SW480 (cell line): ENCODE results near the gene FAH.

Source experiments
- DNase-seq: peaks from one replicate; pipeline ENCODE4 v3.0.0-alpha.2; 2016; ENCODE audit warnings: low spot score

Gene FAH

DNA sequence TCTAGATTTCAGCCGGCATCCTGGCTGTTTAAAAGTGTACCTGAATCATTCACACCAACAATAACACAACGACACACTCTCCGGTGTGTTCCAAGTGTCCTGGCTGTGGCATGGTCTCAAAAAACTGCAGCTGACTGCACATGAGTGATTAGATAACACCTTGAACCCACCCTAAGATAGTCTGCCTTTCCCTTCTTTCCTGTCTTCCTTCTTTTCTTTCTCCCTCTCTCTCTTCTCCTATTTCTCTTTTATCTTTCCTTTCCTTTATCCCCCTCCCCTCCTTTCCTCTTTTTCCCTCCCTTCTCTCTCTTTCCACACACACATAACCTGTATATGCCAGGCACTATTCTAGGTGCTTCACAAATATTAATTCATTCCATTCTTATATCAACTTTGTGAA lies 1.2 kb upstream of the FAH start:
- no peak for DNase-seq

DNA sequence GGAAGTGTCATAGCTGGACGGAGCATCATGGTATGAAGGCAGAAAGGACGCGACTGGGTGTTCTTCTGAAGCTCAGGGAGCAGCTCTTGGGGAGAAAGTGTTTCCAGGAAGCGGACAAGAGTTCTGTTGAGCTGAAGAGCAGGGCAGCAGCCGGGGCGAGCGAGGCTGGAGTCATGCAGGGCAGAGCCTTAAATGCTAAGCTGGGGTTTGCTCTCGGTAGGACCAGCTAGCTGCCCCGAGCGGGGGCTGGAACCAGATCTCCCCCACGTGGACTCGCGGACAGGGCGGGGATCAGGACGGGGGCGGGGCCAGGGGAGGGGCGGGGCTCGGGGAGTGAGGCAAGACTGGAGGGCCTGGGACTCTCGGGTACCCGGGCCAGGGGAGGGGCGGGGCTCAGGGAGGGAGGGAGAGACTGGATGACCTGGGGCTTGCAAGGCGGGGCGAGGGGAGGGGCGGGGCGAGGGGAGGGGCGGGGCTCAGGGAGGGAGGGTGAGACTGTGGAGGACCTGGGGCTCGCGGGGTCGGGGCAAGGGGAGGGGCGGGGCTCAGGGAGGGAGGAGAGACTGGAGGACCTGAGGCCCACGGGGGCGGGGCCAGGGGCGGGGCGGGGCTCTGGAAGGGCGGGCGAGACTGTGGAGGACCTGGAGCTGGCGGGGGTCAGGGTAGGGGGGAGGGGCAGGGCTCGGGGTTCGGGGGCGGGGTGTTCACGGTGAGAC lies 461 bp upstream of the FAH start:
- peak; percentile 89 for DNase-seq

DNA sequence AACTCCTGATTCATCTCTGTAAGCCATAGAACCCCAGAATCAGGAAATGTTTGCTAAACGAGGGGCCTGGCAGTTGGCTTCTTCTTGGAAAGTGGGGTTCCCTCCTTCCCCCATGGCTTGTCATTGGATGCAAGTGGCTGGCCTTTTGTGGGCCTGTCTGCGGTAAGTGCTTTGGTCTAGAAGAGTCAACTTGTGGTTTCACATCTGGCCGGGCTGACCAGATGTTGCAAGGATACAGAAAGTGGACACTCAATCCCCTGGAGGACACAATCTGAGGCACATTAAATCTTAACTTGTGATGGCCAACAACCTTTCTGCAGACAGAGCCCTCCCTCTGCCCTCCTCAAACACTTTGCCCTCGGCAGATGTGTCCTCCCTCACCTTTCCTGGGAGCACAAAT lies 1.1 kb downstream of the FAH start:
- DNase-seq: no peak

DNA sequence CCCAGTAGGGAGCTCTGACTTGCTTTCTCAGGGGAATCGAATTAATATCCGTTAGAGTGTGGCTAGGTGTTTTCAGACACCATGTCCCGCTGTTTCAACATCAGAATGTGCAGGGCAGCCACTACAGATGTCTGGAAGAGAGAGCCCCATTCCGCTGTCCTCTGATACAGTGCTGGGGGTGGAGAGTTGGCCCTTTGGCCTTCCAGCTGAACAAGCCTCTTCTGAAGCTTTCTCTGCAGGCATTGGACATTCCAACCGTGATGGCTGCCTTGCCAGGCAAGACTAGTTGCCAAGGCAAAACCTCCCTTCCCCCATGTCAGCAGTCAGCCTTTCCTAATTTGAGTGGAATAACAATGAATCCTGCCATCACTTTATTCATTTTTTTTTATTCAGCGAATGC lies 1.5 kb downstream of the FAH start:
- no peak for DNase-seq

DNA sequence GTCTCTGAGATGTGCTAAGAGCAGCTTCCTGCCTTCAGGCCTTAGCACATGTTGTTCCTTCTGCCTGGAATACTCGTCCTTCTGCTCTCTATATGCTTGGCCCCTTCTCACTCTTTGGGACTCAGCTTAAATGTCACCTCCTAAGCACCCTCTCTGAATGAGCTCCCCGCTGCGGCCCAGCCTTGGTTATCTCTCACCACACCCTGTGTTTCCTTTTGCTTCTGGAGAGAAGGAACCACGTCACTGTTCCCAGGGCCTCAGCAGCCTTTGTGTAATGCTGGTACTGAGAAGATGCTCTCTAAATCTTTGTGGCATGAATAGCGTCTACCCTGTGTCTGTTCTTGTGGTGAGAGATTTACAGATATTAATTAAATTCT lies 2.2 kb downstream of the FAH start:
- DNase-seq: no peak

DNA sequence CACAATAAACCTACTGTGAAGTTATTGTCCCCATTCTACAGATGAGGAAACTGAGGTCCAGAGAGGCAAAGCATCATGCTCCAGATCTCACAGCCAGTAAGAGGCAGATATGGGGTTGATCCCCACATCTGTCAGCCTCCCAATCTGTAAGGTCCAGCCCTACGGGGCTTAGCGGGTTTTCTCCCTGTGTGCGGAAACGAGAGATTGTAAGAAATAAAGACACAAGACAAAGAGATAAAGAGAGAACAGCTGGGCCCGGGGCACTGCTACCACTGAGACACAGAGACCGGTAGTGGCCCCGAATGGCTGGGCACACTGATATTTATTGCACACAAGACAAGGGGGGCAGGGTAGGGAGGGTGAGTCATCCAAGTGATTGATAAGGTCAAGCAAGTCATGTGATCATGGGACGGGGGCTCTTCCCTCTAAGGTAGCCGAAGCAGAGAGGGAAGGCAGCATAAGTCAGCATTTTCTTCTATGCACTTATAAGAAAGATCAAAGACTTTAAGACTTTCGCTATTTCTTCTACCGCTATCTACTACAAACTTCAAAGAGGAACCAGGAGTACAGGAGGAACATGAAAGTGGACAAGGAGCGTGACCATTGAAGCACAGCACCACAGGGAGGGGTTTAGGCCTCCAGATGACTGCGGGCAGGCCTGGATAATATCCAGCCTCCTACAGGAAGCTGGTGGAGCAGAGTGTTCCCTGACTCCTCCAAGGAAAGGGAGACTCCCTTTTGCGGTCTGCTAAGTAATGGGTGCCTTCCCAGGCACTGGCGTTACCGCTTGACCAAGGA lies 2.8 kb downstream of the FAH start:
- peak; percentile 11 for DNase-seq

DNA sequence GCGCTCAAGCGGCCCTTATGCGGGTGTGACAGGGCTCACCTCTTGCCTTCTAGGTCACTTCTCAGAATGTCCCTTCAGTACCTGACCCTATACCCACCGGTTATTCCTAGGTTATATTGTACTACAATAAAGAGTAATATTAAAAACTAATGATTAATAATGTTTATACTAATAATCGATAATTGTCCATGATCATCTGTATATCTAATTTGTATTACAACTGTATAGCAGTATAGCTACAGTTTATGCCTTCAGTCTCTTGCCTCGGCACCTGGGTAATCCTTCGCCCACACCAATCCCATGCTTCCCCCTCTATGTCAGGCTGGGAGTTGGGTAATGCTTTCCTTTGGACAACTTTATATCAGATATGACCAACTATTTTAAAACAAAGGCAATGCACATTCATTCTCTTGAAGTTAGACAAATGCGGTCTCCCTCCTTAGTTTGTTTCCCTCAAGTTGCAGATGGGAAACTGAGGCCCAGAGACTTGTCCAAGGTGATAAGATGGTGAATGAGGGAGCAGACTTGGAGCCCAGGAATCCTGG lies 3.4 kb downstream of the FAH start:
- no peak for DNase-seq

DNA sequence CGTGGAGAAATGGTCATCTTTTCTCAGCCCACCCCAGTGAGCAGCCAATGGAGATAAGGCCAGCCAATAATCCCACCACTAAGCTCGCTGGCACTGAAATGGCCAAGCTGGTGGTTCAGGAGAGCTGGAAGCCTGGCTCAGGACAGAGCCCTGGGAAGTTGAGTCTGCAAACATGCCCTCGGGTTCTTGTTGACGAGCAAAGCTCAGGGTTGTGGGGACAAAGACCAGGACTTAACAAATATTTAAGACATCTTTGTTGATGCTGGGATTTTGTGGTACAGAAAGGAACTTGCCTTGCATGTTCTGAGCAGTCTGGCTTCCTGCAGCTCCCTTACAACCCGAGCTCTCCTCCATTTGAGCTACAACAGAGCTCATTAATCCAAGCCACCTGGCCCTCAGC lies 4.4 kb downstream of the FAH start:
- DNase-seq: no peak

DNA sequence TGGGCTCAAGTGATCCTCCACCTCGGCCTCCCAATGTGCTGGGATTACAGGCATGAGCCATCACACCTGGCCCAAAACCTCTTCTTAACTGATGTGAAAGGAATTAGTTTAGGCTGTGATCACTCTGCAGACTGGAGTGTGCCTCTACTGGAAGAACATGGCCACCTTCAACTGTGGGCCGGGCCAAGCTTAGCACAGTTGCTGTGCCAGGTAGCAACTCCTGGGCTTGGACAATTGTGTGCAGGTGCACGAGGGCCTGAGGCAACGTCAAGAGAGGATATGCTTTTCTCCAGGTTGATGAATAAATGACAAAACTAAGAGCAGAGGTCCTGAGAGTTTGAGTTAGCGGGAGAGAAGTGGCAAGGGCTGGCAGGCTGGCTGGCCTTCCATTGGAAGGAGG lies 6.5 kb downstream of the FAH start:
- no peak for DNase-seq

DNA sequence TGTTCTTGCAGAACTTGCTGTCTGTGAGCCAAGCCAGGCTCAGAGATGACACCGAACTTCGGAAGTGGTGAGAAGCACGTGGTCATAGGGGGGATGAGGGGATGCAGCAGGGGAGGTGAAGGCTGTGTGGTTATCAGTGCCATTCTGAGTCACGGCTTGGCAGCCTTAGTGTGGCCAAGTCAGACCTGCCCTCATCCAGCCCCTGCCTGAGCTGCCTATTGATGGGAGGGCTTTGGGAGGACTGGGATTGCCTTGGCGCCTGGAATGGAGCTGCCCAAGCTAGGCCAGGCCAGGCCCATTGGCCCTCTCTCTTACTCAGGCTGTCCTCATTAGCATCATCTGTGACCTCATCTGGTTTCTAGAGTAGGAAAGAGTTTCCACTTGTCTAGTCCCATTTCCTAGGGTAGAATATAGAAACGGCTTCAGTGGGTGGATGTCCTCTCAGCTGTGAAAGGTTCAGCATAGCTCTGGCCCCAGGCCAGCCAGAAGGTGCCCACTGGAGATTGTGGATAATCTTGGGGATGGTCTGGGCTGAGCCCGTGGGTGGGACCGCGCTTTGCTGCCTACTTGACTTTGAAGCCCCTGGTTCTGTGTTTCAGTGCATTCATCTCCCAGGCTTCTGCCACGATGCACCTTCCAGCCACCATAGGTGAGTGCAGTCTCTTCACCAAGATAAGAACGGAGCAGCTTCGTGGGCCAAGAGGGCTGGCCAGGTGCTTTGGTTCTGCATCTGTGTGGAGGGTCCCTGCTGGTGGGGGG lies 7.2 kb downstream of the FAH start:
- no peak for DNase-seq

DNA sequence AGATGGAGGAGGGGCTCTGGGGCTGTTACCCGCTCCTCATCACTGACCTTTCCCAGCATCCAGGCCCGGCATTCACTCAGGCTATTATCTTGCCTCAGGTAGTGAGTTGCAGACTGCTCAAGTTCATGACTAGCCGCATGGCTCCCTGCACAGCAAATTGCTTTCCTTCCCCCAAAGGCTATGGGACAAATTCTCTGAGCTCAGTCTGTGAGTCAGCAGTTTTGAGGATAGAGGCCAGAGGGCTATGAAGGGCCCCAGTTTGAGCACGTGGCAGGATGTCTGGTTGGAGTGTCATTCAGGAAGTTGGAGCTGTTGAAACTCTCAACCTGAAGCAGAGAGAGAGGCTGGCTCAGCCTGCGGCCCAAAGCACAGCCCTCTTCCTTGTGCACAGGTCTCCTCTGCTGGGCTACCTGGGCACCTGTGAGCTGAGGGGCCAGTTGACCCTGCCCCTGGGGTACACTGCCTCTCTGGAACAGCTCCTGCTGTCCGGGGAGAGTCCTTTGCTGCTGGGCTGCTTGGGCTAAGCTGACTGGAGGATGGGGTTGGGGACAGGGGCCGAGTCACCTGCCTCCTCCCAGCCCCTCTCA lies 7.9 kb downstream of the FAH start:
- DNase-seq: peak; percentile 39

DNA sequence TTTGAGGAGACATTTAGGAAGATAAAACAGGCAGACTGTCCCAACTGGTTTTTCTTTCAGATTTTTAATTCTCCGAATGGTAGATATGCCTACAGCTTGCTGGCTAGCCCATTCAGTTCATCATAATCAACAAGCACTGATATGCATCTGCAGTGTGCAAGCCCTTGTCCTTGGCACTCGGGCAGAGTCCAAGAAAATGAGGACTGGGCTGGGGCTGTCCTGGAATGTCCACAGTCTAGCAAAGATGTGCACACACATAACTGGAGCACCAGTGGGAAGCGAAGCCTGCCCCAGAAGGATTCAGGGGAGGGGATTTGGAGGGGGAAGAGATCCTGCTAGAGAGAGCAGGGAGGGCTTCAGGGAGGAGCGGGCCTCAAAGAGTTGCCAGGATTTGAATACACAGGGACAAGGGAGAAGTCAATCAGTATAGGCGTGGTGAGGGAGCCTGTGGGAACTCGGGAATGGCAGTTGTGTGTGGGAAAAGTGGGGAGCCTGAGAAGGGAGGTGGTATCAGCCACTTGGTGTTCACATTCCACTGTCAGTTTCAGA lies 8.7 kb downstream of the FAH start:
- no peak for DNase-seq

DNA sequence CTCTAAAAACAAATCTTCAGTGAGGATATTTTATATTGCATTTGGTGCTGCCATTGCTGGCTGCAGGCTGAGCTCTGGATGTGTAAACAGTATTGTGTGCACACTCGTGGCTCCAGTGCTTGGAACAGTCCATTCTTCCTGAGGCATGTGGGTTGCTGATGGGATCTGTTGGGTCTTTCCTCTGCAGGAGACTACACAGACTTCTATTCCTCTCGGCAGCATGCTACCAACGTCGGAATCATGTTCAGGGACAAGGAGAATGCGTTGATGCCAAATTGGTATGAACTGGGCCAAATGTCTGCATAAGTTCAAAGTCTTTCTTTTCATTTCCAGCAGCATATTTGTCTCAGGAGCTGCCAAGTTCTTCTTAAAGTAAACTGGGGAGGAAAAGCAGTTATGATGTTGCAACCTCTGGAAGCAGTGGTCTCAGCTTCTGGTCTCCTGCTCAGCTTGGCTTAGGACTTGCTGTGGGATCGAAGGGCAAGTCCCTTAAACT lies 9.3 kb downstream of the FAH start:
- no peak for DNase-seq

DNA sequence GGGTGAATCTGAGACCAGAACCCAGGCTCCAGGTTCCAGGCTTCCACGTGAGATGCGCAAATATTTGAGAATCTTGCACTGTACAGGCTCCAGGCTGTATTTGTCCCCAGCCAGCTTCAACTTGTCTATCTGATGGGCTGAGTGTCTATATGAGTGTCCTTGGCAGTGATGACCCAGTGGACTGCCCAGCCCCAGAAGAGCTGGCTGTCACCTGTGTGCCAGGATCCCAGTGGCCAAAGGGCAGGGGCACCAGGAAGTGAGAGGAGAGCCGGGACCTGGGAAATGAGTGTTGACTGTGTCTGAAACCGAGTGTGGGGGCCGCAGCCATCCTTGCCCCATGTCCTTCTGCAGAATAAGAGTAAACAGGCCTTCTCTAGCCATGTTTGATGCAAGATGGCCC lies 10.4 kb downstream of the FAH start:
- no peak for DNase-seq

DNA sequence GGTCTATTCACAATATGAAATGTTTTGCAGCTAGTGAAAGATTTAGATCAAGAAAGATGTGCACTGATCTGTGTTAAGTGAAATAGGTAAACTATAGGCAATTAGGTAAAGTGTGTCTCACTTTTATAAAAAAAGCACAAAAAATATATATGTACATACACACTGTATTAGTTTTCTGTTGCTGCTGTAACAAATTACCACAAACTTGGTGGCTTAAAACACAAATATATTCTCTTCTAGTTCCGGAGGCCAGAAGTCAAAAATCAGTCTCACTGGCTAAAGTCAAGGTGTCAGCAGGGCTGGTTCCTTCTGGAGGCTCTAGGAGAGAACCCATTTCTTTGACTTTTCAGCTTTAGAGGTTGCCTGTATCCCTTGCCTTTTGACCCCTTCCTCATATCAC lies 11.1 kb downstream of the FAH start:
- DNase-seq: no peak

DNA sequence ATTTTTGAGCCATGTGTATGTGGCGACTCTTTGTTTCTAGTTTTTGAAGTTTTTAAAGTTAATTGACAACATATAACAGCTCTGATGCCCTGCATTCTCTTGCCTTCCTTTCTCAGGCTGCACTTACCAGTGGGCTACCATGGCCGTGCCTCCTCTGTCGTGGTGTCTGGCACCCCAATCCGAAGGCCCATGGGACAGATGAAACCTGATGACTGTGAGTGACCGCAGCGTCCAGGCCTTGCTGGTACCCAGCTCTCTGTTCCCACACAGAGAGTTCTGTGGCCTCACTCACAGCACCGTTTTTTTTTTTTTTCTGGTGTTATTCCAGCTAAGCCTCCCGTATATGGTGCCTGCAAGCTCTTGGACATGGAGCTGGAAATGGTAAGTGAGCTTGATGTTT lies 15.1 kb downstream of the FAH start:
- DNase-seq: no peak

DNA sequence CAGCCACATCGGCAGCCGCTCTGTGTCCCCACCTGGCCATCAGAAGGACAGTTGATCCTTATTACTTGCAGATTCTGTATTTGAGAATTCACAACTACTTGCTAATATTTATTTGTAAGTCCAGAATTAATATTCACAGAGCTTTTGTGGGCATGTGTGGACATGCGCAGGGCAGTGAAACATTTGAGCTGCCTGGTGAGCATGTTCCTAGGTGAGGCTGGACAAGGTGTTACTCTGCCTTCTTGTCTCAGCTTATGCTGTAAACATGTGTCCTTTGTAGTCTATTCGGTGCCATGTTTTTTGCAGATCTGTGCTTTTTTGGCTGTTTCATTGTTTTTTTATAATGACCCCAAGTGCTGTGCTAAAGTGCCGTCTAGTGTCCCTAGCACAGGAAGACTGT lies 15.6 kb downstream of the FAH start:
- DNase-seq: no peak

DNA sequence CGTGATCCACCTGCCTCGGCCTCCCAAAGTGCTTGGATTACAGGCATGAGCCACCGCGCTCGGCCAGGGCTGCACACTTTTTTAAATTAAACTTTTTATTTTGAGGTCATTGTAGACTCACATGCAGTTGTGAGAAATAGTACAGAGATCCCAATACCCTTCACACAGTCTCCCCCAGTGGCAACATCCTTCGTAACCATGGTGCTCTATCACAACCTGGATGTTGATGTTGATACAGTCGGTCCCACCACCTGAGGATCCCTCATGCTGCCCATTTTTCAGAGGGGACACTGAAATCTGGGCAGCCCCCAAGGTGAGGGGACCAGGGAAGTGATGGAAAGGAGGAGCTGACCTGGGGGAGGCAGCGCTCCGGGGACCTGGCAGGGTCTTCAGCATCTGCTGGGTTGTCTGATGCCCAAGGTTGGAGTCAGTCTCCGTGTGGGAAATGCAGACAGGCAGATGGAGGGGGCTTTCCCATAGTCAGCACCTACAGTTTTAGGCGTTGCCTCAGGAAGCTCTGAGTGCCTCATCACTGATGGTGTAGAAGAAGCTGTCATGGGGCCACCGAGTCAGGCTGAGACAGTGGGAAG lies 17.1 kb downstream of the FAH start:
- no peak for DNase-seq

DNA sequence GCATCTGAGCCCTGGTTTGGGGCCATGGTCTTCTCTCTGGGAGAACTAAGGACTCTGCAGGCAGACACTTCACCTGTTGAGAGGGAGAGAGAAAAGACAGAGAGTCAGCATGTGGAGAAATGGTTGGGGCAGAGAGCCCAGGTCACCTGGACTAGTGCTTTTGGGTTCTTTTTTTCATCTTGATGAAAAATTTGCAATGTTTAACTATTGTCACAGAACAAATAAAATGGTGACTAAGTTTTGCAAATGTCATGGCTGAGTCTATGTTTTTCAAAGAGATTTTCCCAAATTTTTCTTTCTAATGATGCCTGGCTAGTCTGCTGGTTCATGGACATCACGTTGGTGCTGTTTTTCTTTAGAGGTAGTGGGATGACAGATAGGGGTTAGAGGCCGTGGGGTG lies 17.8 kb downstream of the FAH start:
- no peak for DNase-seq

DNA sequence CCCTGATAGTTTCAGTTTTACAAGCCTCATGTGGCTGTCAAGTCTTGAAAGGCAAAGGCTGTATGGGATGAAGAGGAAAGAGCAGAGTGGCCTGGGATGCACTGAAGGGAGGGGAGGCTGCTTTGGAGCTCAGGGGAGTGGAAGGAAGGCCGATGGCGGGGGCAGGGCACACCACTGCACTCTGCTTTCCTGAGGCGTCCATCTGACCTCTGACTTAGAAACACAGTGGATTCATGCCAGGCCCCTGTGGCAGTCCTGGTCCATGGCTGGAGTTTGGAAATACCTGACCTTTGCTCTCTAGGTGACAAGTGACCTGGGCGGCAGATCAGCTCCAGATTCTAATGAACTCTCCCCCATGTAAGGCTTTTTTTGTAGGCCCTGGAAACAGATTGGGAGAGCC lies 19.0 kb downstream of the FAH start:
- no peak for DNase-seq

DNA sequence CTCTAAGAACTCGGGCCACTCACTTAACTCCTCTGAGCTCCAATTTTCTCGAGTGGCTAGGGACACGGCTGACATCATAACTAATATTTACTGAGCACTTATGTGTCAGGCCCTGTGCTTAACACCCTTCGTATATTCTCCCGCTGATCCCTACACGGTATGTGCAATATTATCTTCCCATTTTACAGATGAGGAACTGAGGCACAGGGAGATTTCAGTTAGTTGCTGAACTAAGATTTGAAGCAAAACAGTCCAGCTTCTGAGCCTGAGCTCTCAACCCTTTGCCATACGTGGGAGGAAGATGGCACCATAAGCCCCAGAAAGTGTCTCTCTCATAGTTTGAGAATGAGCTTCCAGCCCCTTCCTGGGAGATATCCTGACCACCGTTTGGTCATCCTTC lies 19.6 kb downstream of the FAH start:
- DNase-seq: no peak
